DLD1 (cell line): ENCODE data around the gene ADORA2B.
"Not testable (repeated sequence)": the region's sequence is repeated elsewhere in the genome, so short reads cannot be mapped to it uniquely, and the experiment has no call there.

ENCODE experiments used
- in situ Hi-C: cut with HindIII; loops from 2 replicates; pipeline ENCODE4 v1.10.0; 2017; ENCODE audit warnings: low sequenced_read_pairs

The ADORA2B gene

DNA sequence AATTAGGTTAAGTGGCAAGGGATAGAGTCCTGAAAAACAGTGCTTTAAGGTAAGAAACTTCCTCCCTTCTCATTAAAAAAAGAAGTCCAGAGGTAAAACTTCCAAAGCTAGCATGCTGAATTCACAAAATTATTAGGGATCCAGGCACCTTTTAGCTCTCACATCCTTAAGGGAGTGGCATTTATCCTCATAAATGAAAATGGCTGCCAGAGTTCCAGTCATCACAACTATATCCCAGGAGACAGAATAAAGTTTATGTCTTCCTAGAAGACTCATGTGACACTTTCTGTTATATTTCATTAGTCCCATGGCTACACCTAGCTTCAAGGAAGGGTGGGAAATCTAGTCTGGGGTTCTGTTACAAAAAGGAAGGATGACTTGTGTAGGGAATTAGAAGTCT is 23.3 kb upstream of the ADORA2B start:
- in situ Hi-C loops, result no loop called here

DNA sequence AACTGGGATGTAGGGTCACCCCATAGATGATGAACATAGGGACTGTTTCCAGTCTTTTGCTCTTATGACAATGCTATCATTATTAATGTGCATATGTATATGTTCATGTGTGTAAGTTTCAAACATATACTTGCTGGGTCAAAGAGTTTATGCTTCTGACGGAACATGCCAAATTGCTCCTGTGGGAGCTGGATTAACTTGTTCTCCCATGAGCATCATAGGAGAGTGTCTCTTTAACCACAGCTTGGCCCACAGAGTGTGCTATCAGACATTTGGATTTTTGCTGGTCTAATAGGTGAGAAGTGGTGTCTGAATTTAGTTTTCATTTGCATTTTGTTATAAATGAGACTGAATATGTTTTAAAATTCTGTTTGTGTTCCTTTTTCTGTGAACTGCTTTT is 22.3 kb upstream of the ADORA2B start:
- in situ Hi-C loops, result no loop called here

DNA sequence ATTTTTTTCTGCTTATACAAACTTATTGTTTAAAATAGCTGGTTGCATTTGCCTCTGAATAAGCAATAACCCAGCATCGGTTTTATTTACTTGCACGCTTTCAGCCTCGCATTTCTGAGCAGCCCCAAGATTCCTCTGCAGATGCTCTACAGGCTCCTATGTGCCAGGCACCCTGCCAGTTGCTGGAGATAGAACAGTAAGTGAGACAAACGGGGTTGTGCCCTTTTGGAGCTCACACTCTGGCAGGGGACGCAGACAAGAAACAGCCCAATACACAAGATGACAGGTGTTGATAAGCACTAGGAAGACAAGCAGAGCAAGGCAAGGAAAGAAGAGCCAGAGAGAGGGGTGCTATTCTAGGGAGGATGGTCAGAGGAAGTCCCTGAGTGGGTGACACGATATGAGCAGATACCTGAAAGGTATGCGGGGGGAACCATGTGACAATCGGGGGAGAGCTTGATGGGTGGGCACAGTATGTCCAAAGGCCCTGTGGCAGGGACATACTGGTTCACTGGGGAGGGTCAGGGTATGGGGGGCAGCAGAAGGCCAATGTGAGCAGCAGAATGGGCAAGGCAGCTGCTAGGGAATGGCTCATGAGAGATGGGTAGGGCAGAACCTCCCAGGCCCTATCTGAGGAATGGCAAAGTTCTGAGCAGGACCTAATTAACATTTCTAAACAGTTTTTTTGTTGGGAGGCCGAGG is 18.7 kb upstream of the ADORA2B start:
- in situ Hi-C loops, result no loop called here

DNA sequence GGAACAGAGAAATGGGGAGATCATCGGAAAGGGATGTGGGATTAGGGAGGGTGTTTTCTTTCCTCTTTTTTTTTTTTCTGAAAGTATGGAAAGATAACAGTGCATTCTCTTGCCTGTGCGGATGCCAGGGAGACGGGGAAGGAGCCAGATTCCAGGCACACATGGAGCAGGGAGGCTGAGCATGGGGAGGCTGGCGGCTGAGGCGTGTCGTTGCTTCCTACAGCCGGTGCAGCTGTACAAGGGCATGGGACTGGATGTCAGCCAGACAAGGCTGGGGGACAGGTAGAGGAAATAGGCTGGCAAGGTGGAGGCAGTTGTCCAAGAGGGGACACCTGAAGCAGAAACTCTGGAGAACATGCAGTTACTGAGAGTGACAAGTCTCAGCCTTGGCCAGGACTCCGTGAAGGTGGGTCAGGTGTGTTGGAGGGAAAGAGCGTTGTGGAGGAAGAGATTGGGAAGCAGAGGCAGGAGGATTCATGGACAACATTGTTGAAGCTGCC is 16.6 kb upstream of the ADORA2B start:
- in situ Hi-C loops, result no loop called here

DNA sequence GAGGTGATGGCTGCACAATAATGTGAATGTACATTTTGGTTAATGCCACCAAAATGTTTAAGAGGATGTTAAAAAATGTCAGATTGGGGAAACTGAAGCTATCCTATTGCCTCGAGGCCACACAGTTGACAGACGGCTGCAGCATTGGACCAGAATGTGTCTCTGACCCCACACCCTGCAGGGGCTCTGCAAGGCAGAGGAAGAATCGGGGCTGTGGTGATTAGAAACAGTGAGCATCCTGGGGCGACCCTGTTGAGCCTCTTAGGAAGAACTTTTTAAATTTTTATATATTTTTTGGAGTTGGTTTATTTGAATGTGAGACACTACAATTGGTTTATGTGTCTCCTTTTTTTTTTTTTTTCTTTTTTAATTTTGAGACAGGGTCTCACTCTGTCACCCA is 15.0 kb upstream of the ADORA2B start:
- in situ Hi-C loops, result no loop called here

DNA sequence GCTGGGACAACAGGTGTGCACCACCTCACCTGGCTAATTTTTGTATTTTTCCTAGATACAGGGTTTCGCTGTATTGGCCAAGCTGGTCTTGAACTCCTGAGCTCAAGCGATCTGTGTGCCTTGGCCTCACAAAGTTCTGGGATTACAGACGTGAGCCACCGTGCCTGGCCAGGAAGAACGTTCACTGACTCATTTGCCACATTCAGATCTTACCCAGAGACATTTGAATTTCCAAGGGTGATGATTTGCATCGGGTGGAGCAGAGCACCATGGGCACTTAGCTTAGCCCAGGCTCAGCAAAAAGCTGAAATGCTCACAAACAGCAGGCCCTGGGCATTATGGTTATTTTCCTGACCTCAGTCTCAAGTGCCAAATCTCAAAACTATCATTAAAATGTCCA is 14.5 kb upstream of the ADORA2B start:
- in situ Hi-C loops, result no loop called here

DNA sequence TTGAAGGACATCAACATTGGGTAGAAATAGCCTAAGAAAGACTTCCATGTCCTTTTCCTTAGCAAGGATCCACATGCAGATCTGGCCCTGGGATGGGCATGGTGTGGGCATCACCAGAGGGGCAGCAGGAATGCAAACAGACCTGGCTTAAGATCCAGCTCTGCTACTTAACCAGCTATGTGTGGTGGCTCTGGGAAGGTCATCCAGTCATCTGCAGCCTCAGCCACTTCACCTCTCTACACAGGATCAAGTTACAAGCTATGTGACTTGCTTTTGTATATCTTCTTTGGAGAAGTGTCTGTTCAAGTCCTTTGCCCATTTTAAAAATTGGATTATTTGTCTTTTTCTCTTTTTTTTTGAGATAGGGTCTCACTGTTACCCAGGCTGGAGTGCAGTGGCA is 13.5 kb upstream of the ADORA2B start:
- in situ Hi-C loops, result no loop called here

DNA sequence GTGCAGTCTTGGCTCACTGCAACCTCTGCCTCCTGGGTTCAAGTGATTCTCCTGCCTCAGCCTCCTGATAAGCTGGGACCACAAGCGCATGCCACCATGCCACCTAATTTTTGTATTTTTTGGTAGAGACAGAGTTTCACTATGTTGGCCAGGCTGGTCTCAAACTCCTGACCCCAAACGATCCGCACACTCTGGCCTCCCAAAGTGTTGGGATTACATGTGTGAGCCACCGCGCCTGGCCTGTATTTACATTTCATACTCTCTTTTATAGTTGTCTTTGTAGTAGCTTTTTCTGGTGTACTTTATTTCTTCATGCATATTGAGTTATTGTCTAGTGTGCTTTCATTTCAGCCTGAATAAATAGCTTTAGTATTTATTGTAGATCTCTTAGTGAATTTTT is 10.1 kb upstream of the ADORA2B start:
- in situ Hi-C loops, result no loop called here

DNA sequence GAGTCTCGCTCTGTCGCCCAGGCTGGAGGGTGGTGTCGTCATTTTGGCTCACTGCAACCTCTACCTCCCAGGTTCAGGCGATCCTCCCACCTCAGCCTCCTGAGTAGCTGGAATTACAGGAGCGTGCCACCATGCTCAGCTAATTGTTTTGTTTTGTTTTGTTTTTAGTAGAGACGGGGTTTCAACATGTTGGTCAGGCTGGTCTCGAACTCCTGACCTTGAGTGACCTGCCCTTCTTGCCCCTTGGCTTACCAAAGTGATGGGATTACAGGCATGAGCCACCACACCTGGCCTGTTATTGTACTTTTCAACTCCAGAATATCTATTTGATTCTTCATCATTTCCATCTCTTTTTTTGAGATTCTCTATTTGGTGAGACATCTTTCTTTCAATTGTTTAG is 9.0 kb upstream of the ADORA2B start:
- in situ Hi-C loops, result no loop called here

DNA sequence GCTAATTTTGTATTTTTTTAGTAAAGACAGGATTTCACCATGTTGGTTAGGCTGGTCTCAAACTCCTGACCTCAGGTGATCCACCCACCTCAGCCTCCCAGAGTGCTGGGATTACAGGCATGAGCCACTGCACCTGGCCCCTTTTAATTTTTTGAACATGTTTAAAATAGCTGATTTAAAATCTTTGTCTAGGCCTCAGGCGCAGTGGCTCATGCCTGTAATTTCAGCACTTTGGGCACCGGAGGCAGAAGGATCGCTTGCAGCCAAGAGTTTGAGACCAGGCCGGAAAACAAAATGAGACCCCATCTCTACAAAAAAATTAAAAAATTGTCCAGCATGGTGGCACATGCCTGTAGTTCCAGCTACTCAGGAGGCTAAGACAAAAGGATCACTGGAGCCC is 8.4 kb upstream of the ADORA2B start:
- in situ Hi-C loops, result not testable (repeated sequence)

DNA sequence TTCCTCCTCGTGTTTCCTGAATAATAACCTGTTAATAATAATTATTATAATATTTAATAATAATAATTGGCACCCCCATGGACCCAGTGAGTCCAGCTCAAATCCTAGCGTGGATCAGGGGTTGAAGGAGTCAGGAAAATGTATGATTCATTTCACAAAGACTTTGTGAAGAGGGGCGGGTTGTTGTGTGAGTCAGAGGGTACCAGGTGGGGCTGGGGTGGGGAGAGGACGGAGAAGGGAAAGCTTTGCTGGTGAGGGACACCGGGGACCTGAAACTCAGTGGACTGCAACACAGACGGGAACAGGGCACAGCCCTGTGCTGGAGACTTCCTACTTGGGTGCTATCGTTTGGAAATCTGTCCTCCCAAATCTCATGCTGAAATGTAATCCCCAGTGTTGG is 3.1 kb upstream of the ADORA2B start:
- in situ Hi-C loops, result no loop called here

DNA sequence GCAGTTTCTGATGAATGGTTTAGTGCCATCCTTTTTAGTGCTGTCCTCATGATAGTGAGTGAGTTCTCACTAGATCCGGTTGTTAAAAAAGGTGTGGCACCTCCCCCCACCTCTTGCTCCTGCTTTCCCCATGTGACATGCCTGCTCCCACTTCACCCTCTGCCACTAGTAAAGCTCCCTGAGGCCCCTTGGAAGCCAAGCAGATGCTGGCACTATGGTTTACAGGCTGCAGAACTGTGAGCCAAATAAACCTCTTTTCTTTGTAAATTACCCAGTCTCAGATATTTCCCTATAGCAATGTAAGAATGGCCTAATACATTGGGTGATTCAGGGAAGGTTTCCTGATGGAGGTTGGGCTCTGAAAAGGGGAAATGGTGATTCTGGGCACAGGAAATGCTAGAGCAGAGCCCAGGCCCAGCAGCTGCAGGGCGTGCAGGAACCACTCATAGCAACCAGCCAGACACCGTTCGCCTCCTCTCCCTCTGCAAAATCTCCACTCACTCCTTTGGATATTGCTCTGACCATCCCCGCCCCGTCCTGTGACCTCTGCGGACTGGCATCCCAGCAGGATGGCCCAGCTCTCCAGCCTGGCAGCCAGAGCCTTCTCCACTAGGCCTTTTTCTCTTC is 2.6 kb upstream of the ADORA2B start:
- in situ Hi-C loops, result no loop called here

DNA sequence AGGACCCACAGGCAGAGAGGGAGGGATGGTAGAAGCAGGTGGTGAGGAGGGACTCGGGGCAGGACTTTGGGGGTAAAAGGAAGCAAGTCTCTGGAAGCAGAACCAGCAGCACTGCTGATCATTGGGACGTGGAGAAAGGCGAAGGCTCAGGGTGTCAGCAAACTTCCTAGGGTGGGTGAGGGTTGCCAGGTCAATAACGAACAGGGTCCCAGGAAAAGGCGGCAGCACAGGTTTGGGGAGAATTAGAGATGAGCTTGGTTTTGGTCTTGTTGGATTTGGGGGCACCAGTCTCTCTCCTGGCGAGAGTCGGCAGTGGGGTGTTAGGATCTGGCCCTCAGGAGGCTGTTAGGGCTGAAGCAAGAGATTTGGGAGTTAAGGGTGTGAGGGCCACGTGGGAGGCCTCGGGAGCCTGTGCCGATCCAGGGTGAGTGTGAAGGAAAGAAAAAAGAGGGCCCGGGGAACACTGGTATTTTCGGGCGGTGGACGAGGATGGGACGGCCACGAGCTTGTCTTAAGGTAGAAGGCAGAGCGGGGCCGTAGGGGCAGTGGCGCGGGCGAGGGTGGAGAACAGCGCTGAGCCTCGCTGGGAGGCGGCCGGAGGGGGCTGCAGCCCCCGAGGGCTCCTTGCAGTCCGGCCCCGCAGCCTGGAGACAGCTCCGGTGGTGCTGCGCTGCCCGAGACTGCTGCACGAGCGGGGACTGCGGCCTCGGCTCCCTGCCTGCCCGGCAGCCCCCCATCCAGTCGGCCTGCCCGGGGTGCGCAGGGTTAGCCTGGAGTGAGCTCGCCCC is 765 bp upstream of the ADORA2B start:
- in situ Hi-C loops, result no loop called here

DNA sequence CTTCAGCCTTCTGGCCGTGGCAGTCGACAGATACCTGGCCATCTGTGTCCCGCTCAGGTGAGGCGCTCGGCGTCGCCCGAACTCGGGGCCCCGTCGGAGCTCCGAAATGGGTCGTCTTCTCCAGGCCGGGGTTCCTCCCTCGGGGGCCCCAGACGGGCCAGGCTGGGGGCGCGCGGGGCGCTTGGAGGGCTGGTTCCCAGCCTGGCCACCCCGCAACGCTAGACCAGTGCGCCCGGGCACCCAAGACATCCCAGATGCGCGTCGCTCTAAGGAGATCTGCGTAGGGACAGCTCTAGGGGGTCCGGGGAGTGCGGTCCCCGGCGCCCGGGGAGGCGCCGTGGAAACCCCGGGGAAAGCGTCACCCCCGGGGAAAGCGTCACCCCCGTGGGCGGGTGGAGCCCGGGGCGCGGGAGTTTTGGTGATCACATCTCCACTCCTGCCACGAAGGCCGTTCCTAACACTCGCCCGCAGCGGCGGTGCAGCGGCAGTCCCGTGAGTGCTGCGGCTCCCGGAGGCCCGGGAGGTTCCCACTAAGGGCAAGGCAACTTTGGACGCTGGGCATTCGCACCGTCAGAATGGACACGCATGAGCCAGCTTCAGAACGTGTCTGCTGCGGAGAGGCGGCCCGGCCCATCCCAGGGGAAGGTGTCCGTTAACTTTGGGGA is 729 bp downstream of the ADORA2B start:
- in situ Hi-C loops, result no loop called here

DNA sequence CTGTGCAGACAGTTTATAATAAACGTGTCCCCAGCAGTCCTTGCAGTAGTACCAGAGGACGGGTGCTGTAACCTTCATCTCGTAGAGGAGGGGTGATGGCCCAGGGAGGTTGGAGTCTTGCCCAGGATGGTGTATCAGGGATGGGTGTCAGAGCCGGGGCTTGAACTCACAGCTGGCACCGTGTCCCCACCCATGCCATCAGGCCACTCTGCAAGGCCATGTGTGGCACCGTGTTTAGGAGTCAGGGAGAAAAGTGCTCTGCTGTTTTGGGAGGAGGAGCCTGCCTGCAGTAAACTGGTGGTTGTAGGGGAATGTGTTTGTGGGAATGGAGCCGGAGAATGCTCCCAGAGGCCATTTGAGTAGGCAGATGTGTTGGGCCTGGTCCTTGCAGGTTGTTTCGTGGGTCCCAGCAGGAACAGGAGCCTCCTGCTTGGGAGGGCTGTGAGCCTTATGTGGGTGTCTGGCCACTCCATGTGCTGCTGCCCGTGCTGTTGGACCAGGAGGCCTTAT is 1.7 kb downstream of the ADORA2B start:
- in situ Hi-C loops, result no loop called here

DNA sequence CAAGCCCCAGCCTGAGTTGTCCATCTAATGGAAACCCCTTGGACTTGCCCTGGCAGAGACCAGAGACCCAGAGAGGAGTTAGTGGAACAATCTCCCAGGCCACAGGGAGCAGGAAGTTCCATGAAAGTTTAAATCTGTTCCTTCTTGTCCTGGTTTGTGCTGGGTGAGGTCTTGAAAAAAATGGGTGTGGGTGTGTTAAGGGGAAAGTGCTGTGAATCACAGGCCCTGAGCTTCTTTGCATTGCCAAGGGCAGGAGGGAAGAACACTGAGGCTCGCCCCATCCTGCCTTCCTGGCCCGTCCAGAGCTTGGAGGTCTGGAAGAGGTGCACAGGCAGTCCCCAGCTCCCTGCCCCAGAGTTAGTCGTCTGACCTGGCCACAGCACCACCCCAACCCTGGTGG is 2.3 kb downstream of the ADORA2B start:
- in situ Hi-C loops, result no loop called here

DNA sequence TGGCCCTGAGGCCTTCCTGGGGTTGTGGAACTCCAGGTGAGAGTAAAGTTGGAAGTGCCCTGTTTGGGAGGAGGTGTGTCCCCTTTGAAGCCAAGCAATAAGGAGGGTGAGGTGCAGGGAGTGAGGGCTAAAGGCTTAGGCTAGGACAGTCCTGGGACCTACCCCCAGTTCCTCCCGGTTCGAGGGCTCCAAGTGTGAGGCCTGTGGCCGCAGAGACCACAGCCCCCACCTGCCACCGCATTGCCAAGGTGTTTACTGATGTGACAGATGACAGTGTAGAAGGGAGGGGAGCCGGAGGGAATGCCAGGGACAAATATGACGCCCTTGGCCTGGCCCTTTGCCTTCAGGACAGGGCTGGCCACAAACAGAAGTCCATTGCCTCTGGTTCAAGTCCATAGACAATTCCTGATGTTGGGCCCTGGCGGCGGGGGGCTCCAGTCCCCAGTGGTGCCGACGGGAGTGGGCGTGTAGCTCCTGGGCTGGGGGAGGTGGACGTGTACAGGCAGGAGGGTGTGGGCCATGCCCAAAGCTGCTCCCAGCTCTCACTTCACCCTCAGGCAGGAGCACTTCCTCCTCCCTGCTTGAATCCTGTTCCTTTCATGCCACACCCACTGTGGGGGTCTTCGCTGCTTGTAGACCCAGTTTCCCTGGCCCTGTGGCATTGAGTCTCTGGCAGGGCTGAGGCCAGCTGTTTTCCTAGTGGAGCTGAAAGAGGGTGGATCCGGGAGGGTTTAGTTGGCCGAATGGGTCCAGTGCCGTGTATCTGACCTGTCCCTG is 3.2 kb downstream of the ADORA2B start:
- in situ Hi-C loops, result no loop called here

DNA sequence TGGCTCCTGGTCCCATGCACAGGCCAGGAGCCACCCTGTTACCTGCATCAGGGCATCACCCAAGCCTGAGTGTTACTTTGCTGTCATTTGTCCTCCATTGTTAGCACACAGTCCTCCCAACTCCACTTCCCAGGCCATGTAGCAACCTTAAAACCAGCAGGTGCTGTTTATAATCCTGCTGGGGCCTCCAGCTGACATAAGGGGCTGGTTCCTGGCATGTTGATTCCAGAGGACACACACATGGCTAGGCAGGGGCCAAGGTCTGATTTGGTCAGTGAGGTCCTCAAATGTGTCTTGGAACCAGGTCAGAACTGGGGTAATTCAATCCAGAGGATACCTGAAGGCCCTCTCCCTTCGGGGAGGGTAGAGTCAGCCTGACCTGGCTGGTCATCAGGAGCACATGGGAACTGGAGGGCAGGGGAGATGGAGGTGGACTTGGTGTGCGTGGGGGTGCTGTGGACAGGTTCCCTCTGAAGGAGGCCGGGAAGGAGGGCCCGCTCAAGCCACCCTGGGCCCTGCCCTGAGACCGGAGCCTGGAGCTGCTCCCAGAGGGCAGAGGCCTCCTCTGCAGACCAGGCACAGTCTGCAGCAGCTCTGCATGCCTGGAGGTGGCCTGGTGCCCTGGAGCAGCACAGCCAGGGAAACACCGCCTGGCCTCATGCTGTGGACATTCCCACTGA is 6.6 kb downstream of the ADORA2B start:
- in situ Hi-C loops, result no loop called here

DNA sequence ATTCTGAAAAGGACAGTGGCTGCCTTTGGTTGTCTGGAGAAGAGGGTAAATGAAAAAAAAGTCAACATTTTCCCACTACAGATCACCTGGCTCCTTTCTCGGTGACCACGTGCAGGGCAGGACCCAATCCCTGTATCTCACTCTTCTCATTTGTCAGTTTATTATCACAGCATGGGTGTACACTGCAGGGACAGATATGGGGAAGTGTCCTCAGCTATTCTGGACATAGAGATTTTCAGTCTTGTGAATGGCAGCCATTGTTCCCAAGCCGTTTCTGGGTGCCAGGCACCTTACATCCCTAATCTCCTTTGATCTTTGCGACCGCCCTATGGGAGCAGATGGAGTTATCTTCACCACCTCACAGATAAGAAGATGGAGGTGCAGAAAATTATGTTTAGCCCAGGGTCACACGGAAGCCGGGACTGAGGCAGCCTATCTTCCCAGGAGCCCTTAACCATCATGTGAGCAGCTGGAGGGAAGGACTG is 7.2 kb downstream of the ADORA2B start:
- in situ Hi-C loops, result no loop called here
